GM18520 (cell line): ENCODE measurements around the gene OSBPL5.

Source experiments
- ATAC-seq: cut with Tn5 transposase; IDR thresholded peaks from one replicate; pipeline ENCODE4 v1.9.1; 2021; ENCODE audit not compliant: unreplicated experiment

OSBPL5 gene

DNA sequence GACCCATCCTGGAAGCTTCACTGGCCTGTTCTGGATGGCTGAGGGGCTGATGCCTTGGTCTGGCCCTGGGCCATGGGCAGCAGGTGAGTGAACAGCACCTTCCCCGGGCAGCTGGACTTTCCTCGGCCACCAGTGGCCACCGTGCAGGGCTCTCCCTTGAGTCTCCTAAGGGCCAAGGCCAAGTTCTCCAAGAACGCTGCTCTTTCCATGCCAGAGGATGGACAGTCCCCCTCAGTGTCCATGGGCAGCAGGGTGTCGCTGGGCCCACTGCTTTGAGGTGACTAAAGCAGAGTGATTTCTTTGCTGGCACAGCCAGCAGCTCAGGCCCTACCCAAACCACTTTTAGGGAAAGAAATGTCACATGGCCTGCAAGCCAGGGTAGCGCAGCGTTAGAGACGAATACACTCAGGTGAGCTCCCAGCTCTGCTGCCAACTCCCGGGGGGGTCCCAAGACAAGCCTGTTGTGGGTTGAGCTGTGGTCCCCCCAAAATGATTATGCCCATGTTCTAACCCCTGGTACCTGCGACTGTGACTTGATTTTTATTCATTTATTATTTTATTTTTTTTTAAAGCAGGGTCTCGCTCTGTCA is 104.6 kb downstream of the OSBPL5 start:
- no peak for ATAC-seq

DNA sequence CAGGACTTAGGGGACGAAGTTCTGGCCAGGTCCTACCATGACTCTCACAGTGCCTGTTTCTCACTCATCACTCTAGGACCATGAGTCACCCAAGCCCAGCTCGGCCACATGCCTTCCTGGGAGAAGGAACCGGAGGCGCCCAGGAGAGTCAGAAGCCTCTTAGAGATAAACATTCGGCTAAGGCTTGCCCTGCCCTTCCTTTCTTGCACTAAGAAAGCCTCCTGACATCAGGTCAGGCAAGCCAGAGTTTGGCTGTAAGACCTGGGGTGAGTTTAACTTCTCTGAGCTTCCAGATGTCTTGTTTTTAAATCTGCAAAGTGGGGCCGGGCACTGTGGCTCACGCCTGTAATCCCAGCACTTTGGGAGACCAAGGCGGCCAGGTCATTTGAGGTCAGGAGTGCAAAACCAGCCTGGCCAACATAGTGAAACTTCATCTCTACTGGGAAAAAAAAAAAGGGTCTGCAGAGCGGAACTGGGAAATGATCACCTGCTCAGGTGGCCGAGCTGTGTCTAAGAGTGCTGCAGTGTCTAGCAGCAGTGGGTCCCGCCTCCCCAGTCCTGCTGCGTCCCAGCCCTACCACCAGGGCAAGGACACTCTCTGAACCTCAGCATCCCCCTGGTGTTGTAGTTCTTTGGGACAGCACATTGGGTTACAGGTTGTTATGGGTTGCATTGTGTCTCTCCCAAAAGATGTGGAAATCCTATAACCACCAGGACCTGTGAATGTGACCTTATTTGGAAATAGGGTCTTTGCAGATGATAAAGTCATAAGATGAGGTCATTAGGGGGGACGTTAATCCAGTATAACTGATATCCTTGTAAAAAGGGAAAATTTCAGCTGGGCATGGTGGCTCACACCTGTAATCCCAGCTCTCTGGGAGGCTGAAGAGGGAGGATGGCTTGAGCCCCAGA is 106.1 kb downstream of the OSBPL5 start:
- no peak for ATAC-seq

DNA sequence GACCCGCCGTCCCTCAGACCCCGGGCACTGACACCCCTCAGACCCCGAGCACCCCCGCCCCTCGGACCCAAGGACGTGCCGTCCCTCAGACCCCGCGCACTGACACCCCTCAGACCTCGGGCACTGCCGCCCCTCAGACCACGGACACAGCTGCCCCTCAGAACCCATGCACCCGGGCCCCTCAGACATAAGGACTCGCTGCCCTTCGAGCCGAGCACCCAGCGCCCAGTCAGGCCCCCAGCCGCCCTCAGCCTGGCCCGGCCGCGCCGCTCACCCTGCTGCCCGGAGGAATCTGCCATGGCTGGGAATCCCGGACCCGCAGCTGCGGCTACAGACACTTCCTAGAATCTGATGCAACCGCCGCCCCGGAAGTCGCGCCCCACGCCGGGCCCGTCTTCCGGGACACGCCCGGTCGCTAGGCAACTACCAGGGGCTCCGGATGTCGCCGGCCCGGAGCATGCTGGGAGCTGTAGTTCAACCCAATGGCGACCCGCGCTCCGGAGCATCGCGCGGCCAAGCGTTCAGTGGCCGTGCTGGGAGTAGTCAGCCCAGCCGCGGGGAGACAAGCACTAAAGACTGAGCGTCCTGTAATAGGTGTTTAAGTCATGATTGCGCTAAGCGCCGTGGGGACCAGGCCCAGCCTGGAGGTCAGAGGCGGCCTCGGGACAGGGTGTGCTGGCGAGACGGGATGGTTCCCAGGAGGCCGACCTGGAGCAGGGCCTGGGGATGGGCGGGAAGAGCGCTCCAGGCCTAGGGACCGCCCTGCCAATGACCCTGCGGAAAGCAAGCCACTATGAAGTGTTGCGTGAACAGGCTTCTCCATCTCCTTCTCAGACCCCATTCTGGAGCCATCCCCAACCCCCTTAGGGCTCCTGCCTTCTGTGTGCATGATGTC is 107.8 kb downstream of the OSBPL5 start, which contains the start of gene CARS1:
TSS of gene CARS1 (minus strand) at position 355 of the 895 bp plus-strand sequence. CDS start at position 299, 56 bp downstream.
- peak; percentile 94 for ATAC-seq

DNA sequence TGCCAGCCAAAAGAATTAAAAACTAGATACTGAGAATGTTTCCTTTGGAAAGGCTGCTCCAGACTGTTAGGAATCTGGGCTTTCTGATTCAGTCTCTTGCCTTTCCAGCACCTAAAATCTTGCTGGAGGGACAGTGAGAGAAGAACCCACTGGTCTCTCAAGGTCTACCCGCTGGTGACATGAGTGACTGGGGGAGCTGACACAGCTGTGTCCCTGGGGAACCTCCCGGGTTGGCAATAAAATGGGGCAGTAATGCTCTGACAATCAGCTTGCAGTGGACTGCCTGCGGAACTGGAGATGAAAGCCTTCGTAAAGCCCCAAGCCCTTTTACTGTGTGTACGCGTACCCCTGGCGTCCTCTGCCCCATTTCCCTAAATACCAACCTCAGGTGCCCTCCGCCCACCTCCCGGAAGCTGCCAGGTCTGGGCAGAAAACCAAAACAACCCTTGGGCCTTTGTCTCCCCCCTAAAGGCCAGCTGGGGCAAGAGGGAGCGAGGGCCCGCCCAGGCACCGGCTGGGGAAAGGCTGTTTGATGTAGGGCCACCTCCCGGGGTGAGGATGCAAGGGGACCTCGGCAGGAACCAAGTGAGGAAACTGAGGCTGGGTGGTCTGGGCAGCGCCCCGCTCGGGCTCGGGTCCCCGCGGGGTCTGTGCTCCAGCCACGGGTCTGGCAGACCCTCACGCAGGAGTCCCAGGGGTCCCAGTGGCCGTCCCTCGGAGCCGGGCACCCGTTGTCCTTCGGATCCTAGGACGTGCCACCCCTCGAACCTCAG is 108.6 kb downstream of the OSBPL5 start:
- ATAC-seq, result no peak

DNA sequence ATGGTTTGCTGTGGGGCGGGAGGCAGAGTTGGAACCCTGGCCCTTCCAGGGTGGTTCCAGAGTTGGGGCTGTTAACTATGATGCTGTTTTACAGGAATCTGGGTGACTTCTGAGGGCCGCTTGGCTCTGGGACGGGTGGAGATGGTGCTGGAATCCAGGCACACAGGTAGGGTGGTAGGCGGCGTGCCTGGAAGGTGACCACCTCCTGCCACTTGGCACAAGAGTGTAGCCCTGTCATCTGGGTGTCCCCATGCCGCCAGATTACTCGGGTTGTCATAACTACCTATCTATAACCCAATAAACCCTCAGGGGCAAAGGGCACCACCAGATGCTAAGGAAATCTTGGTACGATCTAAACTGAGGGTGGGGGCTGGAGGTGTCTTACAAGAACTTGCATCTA is 109.2 kb downstream of the OSBPL5 start:
- no peak for ATAC-seq

DNA sequence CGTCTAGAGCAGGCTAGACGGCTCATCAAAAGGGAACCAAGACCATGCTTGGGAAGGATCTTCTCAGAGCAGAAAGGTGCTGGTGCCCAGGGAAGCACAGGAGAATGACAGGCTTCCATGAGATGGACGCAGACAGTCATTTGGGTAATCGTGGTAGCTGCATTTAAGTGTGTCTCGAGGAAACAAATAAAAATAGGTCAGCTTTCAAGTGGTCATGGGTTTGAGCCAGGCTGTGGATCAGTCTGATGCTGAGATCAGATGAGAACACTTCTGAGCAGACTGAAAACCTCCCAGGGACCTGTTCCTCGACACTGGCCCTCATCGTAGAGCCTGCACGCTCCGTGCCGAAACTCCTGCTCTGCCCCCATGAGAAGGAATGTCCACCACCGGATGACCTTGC is 112.5 kb downstream of the OSBPL5 start:
- ATAC-seq, result no peak

DNA sequence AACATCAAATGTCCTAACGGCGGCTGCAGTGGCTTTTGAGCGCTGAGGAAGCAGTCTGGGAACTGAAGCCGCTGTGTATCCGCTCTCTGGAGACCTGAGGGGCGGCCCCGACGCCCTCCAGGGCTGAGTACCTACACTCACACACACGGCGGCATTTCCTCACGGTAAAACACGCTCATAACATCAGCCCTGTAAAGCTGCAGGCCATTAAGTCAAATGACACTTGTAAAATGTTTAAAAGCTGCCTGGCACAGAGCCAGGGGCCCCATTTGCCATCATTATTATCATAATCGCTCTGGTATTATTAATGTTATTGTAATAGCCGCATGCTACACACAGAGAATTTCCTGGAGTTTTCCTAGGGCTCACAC is 113.0 kb downstream of the OSBPL5 start:
- no peak for ATAC-seq

DNA sequence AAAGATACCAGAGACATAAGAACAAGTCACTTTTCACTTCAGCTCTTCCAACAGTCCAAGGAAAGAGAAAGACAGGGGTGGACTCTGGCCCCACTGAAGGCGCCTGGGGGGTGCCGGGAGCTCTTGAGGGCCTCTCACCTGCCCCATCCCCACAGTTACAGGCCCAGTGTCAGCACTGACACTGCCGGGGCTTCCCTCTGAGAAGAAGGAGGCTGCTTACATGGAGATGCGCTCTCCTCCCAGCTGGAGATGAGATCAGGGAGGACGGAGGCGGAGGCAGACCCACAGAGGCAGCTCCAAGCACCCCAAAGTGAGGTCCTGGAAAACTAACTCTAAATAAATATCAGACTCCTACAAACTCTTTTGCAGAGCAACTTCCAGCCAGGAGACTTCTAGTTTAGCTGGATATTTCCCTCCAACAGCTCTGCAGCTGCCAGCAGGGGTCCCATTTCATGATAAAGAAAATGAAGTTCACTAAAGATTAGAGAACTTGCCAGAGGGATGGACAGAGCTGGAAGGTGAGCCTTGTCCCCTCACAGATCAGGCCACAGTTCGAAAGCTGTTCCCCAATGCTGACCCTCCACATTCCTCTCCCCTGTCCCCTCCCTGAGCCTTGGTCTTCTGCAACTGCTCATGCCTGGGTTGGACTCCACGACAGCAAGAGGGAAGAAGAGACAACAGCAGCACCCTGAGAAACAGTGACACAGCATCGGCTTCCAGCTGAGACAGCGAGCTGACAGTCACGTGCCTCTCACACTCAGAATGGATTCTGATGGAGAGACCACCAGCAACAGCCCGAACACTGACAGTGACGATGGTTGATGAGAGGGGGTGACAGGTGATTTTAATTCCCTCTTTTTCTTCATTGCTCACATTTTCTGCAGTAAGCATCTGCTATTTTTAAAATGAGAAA is 113.7 kb downstream of the OSBPL5 start:
- ATAC-seq, result no peak

DNA sequence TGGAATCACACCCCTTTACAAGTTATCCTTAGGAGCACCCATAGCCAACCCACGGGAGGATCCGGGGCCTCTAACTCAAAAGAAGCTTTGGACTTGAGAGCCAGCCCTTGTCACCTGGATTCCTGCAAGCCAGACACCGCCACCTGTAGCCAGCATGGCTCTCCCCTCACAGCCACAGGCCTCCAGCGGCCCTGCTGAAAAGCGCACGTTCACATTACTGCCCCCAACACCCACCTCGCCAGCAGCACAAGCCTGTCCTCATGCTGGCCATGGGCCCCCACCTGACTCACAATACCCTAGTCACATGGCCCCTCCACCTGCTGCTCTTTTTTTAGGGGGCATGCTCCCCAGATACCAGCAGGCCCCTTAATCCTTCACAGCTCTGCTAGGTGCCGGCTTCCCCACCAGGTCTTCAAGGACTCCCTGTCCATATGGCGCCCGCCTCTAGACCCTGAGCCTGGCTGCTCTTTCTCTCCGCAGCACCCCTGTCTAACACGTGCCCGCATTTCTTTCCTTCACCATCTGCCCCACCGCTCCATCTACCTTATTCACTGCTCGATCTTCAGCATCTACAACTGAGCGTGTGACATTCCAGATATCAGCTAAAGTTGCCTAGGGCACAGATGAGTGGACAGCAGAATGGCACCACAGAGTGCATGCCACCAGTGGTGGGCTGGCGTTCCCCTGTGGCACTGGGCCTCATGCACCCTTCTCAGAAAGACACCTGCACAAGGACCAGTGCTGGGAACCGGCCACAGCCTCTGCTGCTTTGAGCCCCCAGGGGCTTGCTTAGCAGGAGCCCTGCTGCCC is 114.5 kb downstream of the OSBPL5 start:
- no peak for ATAC-seq

DNA sequence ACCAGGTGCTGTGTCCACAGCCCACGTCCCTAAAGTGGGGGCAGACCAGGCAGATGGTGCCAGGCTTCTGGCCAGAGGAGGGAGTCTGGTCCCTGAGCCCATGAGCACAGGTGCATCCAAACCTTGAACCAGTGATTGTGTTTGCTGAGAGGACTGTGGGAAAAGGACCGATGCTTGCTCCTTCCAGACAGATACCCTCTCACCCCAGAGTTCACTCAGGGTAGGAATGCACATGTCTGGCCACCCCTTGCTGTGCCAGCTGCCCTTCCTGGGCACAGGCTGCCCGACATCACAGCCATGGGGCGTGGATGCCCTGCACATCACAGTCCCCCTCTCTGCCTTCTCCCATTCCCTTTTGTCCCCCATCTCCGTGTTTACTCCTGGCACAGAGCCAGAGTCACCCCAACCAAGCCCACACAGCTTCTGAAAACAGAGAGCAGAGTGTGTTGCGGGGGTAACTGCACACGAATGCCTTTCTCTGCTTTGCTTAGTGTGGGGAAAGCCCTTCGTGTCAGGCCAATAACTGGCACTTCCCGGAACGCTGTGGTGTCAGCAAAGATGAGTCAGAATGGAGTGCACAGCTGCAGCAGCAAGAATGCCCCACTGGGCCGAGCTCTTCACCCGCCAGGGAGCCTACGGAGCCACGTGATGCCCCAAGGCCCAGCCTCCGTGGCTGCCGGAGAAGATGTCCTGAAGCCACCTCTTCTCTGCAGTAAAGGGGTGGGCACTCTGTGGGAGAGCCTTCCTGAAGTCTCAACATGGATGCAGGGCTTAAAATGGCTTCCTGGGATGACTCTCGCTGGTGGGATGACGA is 115.5 kb downstream of the OSBPL5 start:
- ATAC-seq, result peak; percentile 86

DNA sequence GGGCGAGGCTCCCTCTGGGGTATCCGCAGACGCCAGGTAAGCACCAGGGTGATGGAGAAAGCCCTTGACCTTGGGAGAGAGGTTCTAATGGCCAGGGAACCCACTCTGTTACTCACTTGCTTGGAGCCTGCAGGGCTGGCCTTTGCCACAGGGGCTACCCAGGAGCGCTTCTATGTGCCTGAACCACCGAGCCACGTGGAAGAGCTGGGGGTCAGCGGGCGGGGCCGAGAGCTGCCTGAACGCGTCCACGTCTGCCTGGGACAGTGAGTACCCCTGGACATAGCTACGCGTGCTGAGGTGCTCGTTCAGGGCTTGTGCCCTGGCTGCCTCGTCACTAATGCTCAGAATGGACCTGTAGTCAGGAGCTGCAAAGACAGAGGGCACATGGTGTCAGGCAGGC is 117.5 kb downstream of the OSBPL5 start:
- no peak for ATAC-seq

DNA sequence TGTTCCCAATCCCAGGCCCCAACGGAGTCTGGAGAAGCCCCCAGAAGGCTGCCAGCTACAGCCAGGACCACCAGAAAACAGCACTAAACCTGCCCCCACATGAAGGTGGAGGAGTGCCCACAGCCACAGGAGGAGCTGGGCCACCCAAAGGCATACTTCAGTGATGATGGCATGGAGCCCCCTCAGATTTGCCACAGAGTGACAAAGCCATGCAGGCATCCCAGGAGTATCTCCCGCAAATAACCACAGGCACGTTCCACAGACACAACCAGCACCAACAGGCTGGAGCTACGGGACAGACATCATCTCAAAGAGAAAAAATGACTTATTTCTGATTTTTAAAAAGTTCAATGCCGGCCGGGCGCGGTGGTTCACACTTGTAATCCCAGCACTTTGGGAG is 118.5 kb downstream of the OSBPL5 start:
- ATAC-seq, result no peak

DNA sequence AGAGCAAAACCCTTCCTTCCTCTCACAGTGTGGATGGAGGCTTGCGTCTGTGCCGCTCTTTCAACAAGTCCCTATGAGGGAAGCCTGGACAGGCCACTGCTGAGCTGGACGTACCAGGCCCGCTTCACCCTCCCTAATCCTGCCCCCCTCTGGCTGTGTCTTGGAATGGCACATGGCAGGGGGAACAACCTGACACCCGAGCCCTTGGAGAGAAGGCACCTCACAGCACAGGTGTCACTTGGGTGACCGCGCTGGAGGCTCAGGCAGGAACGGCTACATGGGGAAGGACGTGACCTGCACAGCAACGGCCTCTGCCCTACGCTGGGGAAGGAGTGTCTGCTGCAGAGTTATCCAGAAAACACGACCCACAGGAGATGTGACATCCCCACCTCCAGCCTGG is 118.9 kb downstream of the OSBPL5 start:
- no peak for ATAC-seq

DNA sequence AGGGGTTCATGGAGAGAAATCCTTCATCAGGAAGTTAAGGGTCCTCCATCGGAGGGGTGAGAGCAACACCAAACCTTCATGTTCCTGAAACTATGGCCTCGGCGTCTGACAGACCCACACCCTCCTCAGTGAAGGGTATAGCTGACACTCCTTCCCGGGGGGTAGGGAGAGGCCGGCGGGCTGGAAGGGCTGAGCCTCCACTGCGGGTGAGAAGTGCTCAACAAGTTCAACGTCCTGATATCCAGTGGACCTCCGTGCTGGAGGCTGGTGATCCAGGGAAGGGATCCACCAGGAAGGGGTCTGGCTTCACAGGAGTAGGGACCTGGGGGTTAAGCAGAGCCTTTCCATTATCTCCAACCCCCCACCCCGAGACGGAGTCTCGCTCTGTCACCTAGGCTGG is 120.2 kb downstream of the OSBPL5 start:
- no peak for ATAC-seq

DNA sequence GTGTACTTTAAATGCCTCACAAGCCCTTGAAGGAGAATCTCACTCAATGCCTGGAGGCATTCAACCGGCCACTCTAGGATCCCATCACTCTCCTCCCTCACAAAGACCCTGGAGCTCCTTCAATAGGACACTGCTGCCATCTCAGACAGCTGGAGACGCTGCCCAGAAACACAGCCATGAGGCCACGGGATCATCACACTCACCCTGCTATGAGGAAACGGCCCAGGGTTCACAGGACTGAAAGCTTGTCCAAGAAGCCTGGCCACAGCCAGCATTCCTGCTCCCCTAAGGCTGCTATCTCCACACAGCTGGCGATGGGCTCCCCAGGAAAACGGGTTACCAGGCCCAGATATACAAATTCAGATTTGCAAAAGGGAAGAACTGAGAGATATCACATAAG is 121.1 kb downstream of the OSBPL5 start:
- no peak for ATAC-seq

DNA sequence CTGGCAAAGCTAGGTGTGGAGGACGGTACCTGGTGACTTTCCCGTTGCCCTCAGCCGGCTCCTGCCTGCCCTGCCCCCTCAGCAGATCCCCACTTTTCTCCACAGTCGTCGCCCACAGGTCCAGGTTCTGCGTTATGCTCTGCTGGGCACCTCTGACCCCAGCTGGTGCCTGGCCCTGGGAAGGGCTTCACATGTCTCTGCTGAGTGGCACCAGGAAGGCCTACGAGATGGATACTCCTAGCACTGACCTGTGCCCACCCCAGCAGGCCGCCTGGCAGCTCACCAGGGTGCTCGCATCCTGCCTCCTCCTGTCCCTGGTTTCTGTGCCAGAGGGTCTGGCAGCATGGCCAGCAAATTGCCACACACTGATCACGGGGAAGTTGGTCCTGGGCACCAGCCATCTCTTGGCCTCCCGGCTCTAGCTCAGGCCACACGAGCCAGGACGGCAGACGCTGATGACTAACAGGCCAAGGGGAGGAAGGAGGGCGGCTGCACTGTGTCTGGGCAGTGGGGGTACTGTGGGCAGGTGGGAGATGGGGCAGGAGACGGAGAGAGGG is 121.7 kb downstream of the OSBPL5 start:
- ATAC-seq, result no peak

DNA sequence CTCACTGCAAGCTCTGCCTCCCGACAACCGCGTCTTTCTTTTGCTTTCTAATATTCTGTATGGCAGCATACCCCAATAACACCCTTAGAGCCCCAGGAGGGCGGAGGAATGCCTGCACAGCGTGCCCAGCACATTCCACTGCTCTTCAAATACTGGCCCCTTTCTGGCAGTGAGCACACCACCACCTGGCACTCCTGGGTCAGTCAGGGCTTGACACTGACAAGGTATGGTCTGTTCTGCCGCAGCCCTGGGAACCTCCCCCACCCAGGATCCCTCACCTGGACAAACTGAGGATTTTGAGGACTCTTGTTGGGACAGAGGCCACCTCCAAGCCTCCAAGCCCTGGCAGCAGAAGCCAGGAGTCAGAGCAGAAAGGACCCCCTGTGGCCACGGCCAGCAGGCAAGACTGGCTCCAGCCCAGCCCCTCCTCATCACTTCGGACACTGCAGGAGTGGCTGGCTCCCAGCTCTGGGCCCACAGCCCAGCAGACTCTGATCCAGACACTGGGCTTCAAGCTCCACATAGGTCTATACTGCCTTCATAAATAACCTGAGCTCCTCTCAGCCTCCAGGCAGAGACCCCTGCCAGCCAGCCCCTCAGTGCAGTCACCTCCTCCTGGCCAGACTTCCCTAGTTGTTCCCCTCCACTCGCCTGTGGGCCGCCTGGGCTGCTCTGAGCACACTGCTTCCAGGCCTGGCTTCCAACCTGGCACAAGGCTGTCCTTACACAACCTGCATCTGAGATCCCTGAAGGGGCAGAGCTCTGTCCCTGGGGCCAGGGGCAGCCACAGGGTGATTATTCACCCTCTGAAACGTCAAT is 122.4 kb downstream of the OSBPL5 start:
- ATAC-seq, result no peak
